GM19099 (cell line): ENCODE measurements around the gene FRMD4A.

Experiments
- POLR2A ChIP-seq: IDR thresholded peaks from 3 replicates; pipeline ENCODE4 v1.6.1; 2011; ENCODE audit warnings: low read depth; ENCODE audit not compliant: insufficient read length; ENCODE audit errors: extremely low read depth

FRMD4A gene

GRCh38 chr10:14025283-14026189, 305.2 kb downstream of the FRMD4A start:
- no peak for TF ChIP-seq POLR2A

GRCh38 chr10:14024329-14025202, 306.2 kb downstream of the FRMD4A start:
- TF ChIP-seq POLR2A: no peak

GRCh38 chr10:14023673-14024328, 306.9 kb downstream of the FRMD4A start:
- no peak for TF ChIP-seq POLR2A

GRCh38 chr10:14022954-14023672, 307.6 kb downstream of the FRMD4A start:
- no peak for TF ChIP-seq POLR2A

GRCh38 chr10:14022052-14022451, 308.7 kb downstream of the FRMD4A start:
- TF ChIP-seq POLR2A: no peak

GRCh38 chr10:14020037-14020664, 310.6 kb downstream of the FRMD4A start:
- no peak for TF ChIP-seq POLR2A

- no peak for TF ChIP-seq POLR2A
Observed at GRCh38 chr10:14017467-14017866, 313.3 kb downstream of the FRMD4A start.

GRCh38 chr10:14016931-14017333, 313.8 kb downstream of the FRMD4A start:
- no peak for TF ChIP-seq POLR2A

- no peak for TF ChIP-seq POLR2A
Observed at GRCh38 chr10:14016011-14016536, 314.6 kb downstream of the FRMD4A start.

GRCh38 chr10:14014423-14014822, 316.3 kb downstream of the FRMD4A start:
- no peak for TF ChIP-seq POLR2A

- TF ChIP-seq POLR2A: no peak
Observed at GRCh38 chr10:14010769-14011574, 319.8 kb downstream of the FRMD4A start.

GRCh38 chr10:14010101-14010558, 320.6 kb downstream of the FRMD4A start:
- TF ChIP-seq POLR2A: no peak
